ENCODE data around the gene CWC27.
"Not testable (repeated sequence)": the region's sequence is repeated elsewhere in the genome, so short reads cannot be mapped to it uniquely, and the experiment has no call there.

The CWC27 gene

DNA sequence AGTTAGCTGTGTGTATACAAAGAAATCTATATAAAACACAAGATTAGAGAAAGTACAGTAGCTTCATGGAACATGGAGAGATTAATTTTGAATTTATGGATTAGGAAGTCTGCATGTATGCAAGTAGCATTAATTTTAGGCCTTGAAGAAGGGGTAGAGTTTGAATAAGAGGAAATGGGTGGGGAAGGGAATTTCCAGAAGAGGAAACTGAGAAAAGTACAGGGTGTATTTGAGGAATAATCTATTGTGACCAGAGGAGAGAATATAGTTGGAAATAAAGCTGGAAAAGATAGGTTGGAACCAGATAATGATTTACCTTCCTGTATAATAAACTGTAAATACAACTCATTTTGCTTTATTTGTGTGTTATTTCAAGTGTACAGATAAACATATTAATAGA, 53.6 kb downstream of the CWC27 start:
- TF ChIP-seq, protein P1, sequence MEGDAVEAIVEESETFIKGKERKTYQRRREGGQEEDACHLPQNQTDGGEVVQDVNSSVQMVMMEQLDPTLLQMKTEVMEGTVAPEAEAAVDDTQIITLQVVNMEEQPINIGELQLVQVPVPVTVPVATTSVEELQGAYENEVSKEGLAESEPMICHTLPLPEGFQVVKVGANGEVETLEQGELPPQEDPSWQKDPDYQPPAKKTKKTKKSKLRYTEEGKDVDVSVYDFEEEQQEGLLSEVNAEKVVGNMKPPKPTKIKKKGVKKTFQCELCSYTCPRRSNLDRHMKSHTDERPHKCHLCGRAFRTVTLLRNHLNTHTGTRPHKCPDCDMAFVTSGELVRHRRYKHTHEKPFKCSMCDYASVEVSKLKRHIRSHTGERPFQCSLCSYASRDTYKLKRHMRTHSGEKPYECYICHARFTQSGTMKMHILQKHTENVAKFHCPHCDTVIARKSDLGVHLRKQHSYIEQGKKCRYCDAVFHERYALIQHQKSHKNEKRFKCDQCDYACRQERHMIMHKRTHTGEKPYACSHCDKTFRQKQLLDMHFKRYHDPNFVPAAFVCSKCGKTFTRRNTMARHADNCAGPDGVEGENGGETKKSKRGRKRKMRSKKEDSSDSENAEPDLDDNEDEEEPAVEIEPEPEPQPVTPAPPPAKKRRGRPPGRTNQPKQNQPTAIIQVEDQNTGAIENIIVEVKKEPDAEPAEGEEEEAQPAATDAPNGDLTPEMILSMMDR (IDR thresholded peaks at IDR 0.05; ENCODE audit: low read depth, low read length), result no peak
- H3K4me3 ChIP-seq (ENCODE audit: low read depth, low read length), result no peak overlapping the region

DNA sequence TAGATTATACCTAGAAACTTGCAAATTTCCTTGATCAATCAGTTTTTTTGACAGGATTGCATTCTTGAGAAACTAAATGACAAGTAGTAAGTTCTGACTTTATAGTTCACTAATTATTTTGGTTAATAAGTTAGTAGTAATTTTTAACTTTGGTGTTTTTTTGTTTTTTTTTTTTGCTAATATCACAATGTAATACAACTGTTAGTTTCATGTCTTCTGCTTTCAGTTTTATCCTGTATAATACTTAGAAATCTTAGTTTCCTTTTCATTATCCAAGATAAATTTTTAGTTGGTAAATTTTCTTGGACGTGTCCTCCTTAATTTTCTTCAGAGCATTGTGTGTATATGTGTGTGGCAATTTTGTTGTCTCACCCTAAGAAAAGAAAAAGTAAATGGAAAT, 57.8 kb downstream of the CWC27 start:
- TF ChIP-seq, protein P1 (IDR thresholded peaks at IDR 0.05; ENCODE audit: low read depth, low read length), result no peak

DNA sequence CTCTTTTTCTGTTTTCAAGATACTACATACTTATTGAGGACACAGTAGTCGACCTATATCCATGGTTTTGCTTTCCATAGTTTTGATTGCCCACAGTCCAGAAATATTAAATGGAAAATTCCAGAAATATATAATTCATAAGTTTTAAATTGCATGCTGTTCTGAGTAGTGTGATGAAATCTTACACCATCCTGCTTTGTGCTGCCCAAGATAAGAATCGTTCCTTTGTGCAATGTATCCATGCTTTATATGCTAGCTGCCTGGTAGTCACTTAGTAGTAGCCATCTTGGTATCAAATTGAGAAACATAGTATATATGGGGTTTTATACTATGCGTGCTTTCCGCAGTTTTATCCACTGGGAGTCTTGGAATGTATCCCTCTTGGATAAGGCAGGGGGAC, 59.0 kb downstream of the CWC27 start:
- TF ChIP-seq, protein P1 (IDR thresholded peaks at IDR 0.05; ENCODE audit: low read depth, low read length), result no peak
- H3K4me3 ChIP-seq (ENCODE audit: low read depth, low read length), result no peak overlapping the region

More for the DNA sequence above, 57.8 kb downstream of the CWC27 start:
- H3K4me3 ChIP-seq (ENCODE audit: low read depth, low read length), result no peak overlapping the region

DNA sequence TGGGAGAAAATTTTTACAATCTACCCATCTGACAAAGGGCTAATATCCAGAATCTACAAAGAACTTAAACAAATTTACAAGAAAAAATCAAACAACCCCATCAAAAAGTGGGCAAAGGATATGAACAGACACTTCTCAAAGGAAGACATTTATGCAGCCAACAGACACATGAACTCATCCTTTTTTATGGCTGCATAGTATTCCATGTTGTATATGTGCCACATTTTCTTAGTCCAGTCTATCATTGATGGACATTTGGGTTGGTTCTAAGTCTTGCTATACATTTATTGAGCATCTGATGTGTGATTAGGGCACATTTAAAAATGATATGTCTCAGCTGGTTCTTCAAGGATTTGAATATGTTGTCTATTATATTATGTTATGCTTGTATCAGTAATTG, 61.9 kb downstream of the CWC27 start:
- not testable (repeated sequence) for H3K4me3 ChIP-seq (ENCODE audit: low read depth, low read length)

DNA sequence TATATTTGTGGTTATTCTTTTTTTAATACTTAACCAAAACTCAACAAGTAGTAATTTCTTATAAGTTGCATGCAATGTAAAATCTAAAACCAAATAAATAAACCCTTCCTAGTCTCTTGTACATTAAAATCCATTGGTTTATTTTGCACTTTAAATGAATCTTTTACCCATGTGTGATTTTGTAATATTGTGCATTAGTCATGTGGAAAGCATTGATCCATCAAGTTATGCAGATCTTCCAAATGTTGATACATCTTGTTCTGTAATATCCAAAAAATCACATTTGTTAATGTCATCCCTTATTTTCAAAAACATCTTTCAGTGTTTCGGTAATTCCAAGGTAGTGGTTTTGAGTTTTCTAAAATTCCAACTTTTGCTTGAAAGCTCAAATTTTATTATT, 63.3 kb downstream of the CWC27 start:
- H3K4me3 ChIP-seq (ENCODE audit: low read depth, low read length), result no peak overlapping the region
- TF ChIP-seq, protein P1 (IDR thresholded peaks at IDR 0.05; ENCODE audit: low read depth, low read length), result no peak

DNA sequence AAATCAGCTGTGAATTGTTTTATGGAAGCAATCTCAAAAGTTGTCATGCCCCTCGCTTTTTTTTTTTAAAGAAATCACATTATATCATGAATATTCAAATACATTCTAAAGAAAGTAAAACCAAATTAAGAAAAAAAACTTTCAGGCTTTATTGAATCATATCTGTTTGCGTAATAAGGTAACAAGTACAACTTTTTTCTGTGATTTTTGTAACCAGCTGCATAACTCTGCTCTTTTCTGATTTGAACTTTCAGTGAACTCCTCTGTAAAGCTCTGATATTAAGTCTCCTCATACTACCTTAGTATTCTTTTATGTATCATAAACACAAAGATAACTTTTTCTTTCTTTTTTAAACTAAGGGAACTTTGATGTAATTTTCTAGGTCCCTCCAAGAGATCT, 65.3 kb downstream of the CWC27 start:
- TF ChIP-seq, protein P1 (IDR thresholded peaks at IDR 0.05; ENCODE audit: low read depth, low read length), result no peak
- no peak overlapping the region for H3K4me3 ChIP-seq (ENCODE audit: low read depth, low read length)

DNA sequence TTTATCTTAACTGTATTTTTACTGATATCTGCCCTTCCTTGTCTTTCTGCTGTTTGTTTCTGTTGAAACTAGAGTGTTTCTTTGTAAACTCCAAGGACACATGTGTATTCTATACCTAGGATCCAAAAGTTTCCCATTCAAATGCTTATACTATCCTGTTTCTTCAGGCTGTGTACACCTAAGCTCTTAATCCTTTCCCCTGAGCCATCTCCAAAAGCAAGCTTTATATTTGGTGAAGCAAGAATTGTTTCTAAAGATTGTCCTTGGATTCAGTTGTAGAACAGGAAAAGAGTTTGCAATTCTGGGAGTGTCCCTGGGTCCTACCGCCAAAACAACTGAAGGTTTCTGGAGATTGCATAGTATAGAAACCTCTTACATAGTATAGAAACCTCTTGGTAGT, 65.9 kb downstream of the CWC27 start:
- H3K4me3 ChIP-seq (ENCODE audit: low read depth, low read length), result no peak overlapping the region
- TF ChIP-seq, protein P1 (IDR thresholded peaks at IDR 0.05; ENCODE audit: low read depth, low read length), result no peak

DNA sequence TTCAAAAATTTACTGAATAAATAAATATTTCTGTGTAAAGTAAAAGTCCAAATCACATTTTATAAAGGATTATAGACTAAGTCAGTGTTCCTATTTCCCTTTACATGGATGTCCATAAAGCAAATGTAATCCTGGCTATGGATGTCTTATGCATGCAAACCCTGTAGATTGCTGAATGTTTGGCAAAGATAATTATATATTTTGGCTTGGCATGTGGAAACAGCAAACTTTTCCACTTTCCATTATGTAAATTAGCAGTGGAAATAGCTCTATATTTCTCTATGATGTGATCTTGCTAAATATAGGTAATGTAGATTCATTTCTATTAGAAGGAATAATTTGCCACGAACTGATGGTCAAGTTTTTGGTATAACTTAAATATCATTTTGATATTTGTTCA, 66.5 kb downstream of the CWC27 start:
- H3K4me3 ChIP-seq (ENCODE audit: low read depth, low read length), result no peak overlapping the region
- TF ChIP-seq, protein P1 (IDR thresholded peaks at IDR 0.05; ENCODE audit: low read depth, low read length), result no peak
